H1 (cell line): ENCODE results near the gene RNF4.

Experiments
- CBX8 ChIP-seq: fragments of 300-800, 300-1000 bp; sonication (generic); IDR thresholded peaks from 2 replicates; pipeline ENCODE4 v1.7.1; 2016; ENCODE audit warnings: low read depth, low read length, borderline replicate concordance
- CHD7 ChIP-seq: fragments of 300-600 bp; sonication (generic); IDR thresholded peaks from 2 replicates; pipeline ENCODE4 v1.7.1; 2012; ENCODE audit warnings: low read length, moderate library complexity, mild to moderate bottlenecking, inconsistent platforms; ENCODE audit not compliant: insufficient replicate concordance
- CTCF ChIP-seq, 3 experiments: IDR thresholded peaks; 1 replicate in 2 of 3; 2 replicates in 1 of 3; pipeline versions ENCODE4 v1.5.1 to v1.6.1; 2011; ENCODE audit warnings: low read length in 3 of 3, mild to moderate bottlenecking in 3 of 3, inconsistent platforms in 2 of 3, low read depth in 1 of 3, moderate library complexity in 1 of 3; ENCODE audit not compliant: insufficient read depth in 1 of 3; ENCODE audit errors: control extremely low read depth in 1 of 3
- EP300 ChIP-seq, 2 experiments: IDR thresholded peaks; 1 replicate in 1 of 2; 2 replicates in 1 of 2; pipeline ENCODE4 v1.6.1; 2011 to 2012; ENCODE audit warnings: low read depth in 2 of 2, low read length in 2 of 2, mild to moderate bottlenecking in 2 of 2, borderline replicate concordance in 1 of 2, inconsistent platforms in 1 of 2, moderate library complexity in 1 of 2
- EZH2 ChIP-seq: fragments of 200-600 bp; sonication (generic); IDR thresholded peaks from 2 replicates; pipeline ENCODE4 v1.7.1; 2012; ENCODE audit warnings: low read depth, mild to moderate bottlenecking, moderate library complexity, low read length, inconsistent platforms; ENCODE audit not compliant: severe bottlenecking
- GABPA ChIP-seq: IDR thresholded peaks from 2 replicates; pipeline ENCODE4 v1.6.1; 2011; ENCODE audit warnings: mild to moderate bottlenecking, low read length, moderate library complexity, borderline replicate concordance; ENCODE audit not compliant: insufficient read depth
- MAX ChIP-seq: IDR thresholded peaks from 2 replicates; pipeline ENCODE4 v1.6.1; 2012; ENCODE audit warnings: inconsistent platforms
- POLR2A ChIP-seq, 2 experiments: IDR thresholded peaks; 1 replicate in 1 of 2; 2 replicates in 1 of 2; pipeline ENCODE4 v1.6.1; 2011; ENCODE audit warnings: low read depth in 2 of 2, low read length in 2 of 2, mild to moderate bottlenecking in 2 of 2; ENCODE audit errors: control extremely low read depth in 1 of 2
- RXRA ChIP-seq: IDR thresholded peaks from 2 replicates; pipeline ENCODE4 v1.6.1; 2011; ENCODE audit warnings: low read depth, mild to moderate bottlenecking, low read length, moderate library complexity; ENCODE audit not compliant: insufficient read depth
- USF2 ChIP-seq: IDR thresholded peaks from 2 replicates; pipeline ENCODE4 v1.6.1; 2011; ENCODE audit warnings: low read length, improper control_type of control experiment
- ZNF274 ChIP-seq: IDR thresholded peaks from 2 replicates; pipeline ENCODE4 v1.7.0; 2012; ENCODE audit warnings: low read length, borderline replicate concordance; ENCODE audit errors: extremely low read depth

- TF ChIP-seq CBX8 = no peak
- TF ChIP-seq MAX = no peak
- TF ChIP-seq EP300 (IDR thresholded peaks at IDR 0.05; ENCODE audit: borderline replicate concordance in 1 of 2, low read depth in 2 of 2, low read length in 2 of 2) = no peak
- TF ChIP-seq ZNF274 = no peak
- no peak for TF ChIP-seq POLR2A (IDR thresholded peaks at IDR 0.05; ENCODE audit: control extremely low read depth in 1 of 2, low read depth in 2 of 2, low read length in 2 of 2)
- no peak for TF ChIP-seq CTCF (IDR thresholded peaks at IDR 0.05; ENCODE audit: control extremely low read depth in 1 of 3, insufficient read depth in 1 of 3, low read depth in 1 of 3, low read length in 3 of 3)
- no peak for TF ChIP-seq GABPA
- TF ChIP-seq EZH2 = no peak
- TF ChIP-seq USF2 = no peak
- TF ChIP-seq RXRA = no peak
- TF ChIP-seq CHD7 = no peak
Observed at GRCh38 chr4:2465032-2465431, 3.9 kb upstream of the RNF4 start.
